ENCODE measurements around the gene ZNF436.

Gene ZNF436

DNA sequence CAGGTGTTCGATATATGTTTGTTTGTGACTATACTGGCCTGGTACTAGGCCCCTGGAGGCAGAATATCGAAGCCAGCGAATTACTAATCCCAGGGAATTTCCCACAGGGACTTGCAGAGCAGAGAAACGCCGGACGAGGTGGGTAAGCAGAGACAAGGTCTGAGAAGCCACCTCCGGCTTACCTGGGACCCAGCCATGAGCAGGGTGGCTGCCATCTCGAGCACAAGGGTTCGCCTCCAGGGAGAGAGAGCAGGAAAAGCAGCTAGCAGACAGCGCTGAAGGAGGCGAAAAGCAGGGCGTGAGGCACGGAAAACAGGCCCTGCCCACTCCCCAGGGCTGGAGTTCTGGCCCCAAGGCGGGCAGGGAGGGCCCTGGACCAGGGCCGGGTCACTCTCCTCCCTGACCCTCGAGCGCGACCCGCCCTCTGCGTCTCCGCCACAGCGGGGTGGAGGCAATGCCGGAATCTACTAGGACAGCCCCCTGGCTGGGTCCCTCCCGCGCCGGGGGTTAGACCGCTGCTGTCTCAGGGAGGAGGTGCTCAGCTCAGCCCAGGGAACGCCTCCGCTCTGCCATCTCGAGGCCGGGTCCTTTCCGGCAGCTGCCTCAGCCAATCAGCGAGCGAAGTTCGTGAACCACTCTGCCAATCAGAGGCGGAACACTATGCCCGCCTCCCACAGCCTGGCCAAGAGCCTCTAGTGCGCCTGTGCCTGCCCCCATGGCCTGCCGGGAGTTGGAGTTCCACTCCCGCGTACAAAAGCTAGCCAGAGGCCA lies 1.7 kb downstream of the ZNF436 start:
- Mint-ChIP-seq H3K27ac (peak overlapping the region; percentile 98 to 99 (median 99)), H3K4me1 (peaks cover 41% of the 10 kb centered on the region), H3K9me3 (peaks cover 43% of the 10 kb centered on the region), H3K4me3 (peak overlapping the region; percentile 89 to 99 (median 99)), H3K27me3 (ENCODE audit: low read depth) (peaks cover 2% of the 10 kb centered on the region), H3K36me3 (ENCODE audit: low read depth) (peaks cover 62% of the 10 kb centered on the region)
- TF ChIP-seq, protein P1, sequence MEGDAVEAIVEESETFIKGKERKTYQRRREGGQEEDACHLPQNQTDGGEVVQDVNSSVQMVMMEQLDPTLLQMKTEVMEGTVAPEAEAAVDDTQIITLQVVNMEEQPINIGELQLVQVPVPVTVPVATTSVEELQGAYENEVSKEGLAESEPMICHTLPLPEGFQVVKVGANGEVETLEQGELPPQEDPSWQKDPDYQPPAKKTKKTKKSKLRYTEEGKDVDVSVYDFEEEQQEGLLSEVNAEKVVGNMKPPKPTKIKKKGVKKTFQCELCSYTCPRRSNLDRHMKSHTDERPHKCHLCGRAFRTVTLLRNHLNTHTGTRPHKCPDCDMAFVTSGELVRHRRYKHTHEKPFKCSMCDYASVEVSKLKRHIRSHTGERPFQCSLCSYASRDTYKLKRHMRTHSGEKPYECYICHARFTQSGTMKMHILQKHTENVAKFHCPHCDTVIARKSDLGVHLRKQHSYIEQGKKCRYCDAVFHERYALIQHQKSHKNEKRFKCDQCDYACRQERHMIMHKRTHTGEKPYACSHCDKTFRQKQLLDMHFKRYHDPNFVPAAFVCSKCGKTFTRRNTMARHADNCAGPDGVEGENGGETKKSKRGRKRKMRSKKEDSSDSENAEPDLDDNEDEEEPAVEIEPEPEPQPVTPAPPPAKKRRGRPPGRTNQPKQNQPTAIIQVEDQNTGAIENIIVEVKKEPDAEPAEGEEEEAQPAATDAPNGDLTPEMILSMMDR (IDR thresholded peaks at IDR 0.05; ENCODE audit: unreplicated experiment in 3 of 3) = no peak

DNA sequence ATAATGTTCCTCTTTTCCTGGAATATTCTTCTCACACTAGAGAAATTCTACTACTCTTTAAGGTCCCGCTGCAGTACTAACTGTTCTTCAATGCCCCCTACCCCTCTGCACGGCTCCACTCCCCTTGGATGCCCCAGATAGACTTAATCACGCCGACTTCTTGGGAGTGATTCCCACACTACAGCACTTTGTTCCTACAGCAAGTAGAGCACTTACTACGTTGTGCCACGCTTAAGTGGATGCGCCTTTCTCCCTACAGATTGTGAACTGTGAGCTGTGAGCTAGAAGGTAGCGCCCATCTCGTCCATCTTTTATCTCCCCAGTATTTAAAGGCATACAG lies 2.2 kb downstream of the ZNF436 start:
- Mint-ChIP-seq H3K36me3 (ENCODE audit: low read depth) (peaks cover 68% of the 10 kb centered on the region), H3K27me3 (ENCODE audit: low read depth) (peaks cover 6% of the 10 kb centered on the region), H3K27ac (peak overlapping the region; percentile 91 to 99 (median 98)), H3K4me3 (peak overlapping the region; percentile 89 to 99 (median 99)), H3K4me1 (peaks cover 38% of the 10 kb centered on the region), H3K9me3 (peaks cover 48% of the 10 kb centered on the region)
- TF ChIP-seq, protein P1 (IDR thresholded peaks at IDR 0.05; ENCODE audit: unreplicated experiment in 3 of 3) = no peak

- peak overlapping the region in 2 of 3 experiments; percentile 22 to 40 for H3K27ac Mint-ChIP-seq
- peaks cover 55% of the 10 kb centered on the region for H3K9me3 Mint-ChIP-seq
- TF ChIP-seq, protein P1 (IDR thresholded peaks at IDR 0.05; ENCODE audit: unreplicated experiment in 3 of 3) = no peak
- H3K4me3 Mint-ChIP-seq = peak overlapping the region; percentile 89 to 99 (median 99)
- peaks cover 68% of the 10 kb centered on the region for H3K36me3 Mint-ChIP-seq (ENCODE audit: low read depth)
- H3K4me1 Mint-ChIP-seq = peaks cover 29% of the 10 kb centered on the region
- peaks cover 6% of the 10 kb centered on the region for H3K27me3 Mint-ChIP-seq (ENCODE audit: low read depth)
These were observed 3.0 kb downstream of the ZNF436 start for GRCh38 chr1:23366598-23366997.

DNA sequence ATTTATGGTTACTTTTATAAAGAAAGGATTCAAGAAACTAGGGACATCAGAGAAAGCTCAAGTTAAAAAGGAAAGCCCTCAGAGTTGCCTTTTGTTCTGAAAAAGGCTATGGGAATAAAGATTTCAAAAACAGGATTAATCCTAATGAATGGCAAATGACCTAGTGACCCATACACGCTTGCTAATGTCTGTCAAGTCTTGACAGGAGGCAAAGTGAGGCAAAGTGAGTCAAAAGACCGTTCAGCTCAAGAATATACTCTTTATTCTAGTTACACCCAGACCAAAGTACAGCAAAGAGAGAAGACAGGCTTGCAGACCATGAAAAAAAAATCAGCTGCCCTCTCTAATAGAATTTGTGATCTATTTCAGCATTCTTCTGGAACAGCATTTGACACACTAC lies 3.5 kb downstream of the ZNF436 start:
- peak overlapping the region; percentile 89 to 99 (median 99) for H3K4me3 Mint-ChIP-seq
- peaks cover 25% of the 10 kb centered on the region for H3K4me1 Mint-ChIP-seq
- peaks cover 73% of the 10 kb centered on the region for H3K36me3 Mint-ChIP-seq (ENCODE audit: low read depth)
- peaks cover 60% of the 10 kb centered on the region for H3K9me3 Mint-ChIP-seq
- TF ChIP-seq, protein P1 (IDR thresholded peaks at IDR 0.05; ENCODE audit: unreplicated experiment in 3 of 3) = no peak
- H3K27ac Mint-ChIP-seq = peak overlapping the region in 1 of 3 experiments; percentile 22
- peaks cover 6% of the 10 kb centered on the region for H3K27me3 Mint-ChIP-seq (ENCODE audit: low read depth)

GRCh38 chr1:23362218-23362713 lies 7.4 kb downstream of the ZNF436 start:
- H3K36me3 Mint-ChIP-seq (ENCODE audit: low read depth) = peaks cover 97% of the 10 kb centered on the region
- peaks cover 82% of the 10 kb centered on the region for H3K9me3 Mint-ChIP-seq
- peaks cover 6% of the 10 kb centered on the region for H3K4me1 Mint-ChIP-seq
- H3K4me3 Mint-ChIP-seq = no peak overlapping the region
- TF ChIP-seq, protein P1 (IDR thresholded peaks at IDR 0.05; ENCODE audit: unreplicated experiment in 3 of 3) = no peak
- no peak overlapping the region for H3K27ac Mint-ChIP-seq
- peaks cover 6% of the 10 kb centered on the region for H3K27me3 Mint-ChIP-seq (ENCODE audit: low read depth)
